Glutamatergic neuron (in vitro differentiated cells): ENCODE measurements around the gene DUS3L. TPM values are rescaled to one million over a fixed set of nuclear protein-coding genes. Genes with fewer than 3 reads are reported as not detected.

ENCODE experiments used
- DNase-seq: peaks from one replicate; pipeline ENCODE4 v3.0.0; 2022
- H3K27ac Mint-ChIP-seq: one replicate; pipeline ENCODE4 v1.8.0; 2020; ENCODE audit warnings: mild to moderate bottlenecking, mixed read lengths, inconsistent platforms; ENCODE audit not compliant: unreplicated experiment
- H3K27me3 Mint-ChIP-seq: one replicate; pipeline ENCODE4 v1.8.0; 2020; ENCODE audit warnings: mild to moderate bottlenecking, moderate library complexity, mixed read lengths, inconsistent platforms; ENCODE audit not compliant: unreplicated experiment
- H3K36me3 Mint-ChIP-seq: one replicate; pipeline ENCODE4 v1.8.0; 2020; ENCODE audit warnings: mild to moderate bottlenecking, mixed read lengths, inconsistent platforms; ENCODE audit not compliant: unreplicated experiment
- H3K4me1 Mint-ChIP-seq: one replicate; pipeline ENCODE4 v1.8.0; 2020; ENCODE audit warnings: mild to moderate bottlenecking, low read depth, mixed read lengths, inconsistent platforms; ENCODE audit not compliant: unreplicated experiment
- H3K4me3 Mint-ChIP-seq: one replicate; pipeline ENCODE4 v1.8.0; 2020; ENCODE audit warnings: mild to moderate bottlenecking, mixed read lengths, inconsistent platforms; ENCODE audit not compliant: unreplicated experiment
- H3K9me3 Mint-ChIP-seq: one replicate; pipeline ENCODE4 v1.8.0; 2020; ENCODE audit warnings: mild to moderate bottlenecking, moderate library complexity, mixed read lengths, inconsistent platforms; ENCODE audit not compliant: unreplicated experiment
- total RNA-seq: library from RNA; stranded (reverse); fragmentation: NEBNext Ultra II Directional; extraction: Animal tissue kit (Norgen Biotek cat#: 25700); gene quantifications from one replicate; pipeline ENCODE4 v1.2.1, GENCODE V29; 2021; ENCODE audit not compliant: unreplicated experiment
- TF ChIP-seq, protein P1 (sequence below): fragments of 200-600 bp; sonication (generic); IDR thresholded peaks from one replicate; pipeline ENCODE4 v1.5.0; 2021; ENCODE audit not compliant: partially characterized antibody, unreplicated experiment

Gene DUS3L
- total RNA-seq, 1 donor from 2014 or later: 22.4 TPM

DNA sequence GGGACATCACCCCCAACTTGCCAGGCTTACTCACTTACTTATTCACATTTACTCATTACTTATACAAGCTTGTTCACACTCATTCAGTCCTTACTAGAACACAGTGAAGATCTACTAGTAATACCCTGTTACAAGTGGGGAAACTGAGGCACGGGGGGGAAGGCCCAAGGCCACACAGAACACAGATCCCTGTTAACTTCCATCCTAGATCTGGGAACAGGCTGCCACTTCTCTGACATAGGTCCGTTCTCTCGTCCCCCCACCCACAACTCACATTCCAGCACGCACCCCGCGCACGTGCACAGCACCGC lies 12.4 kb upstream of the DUS3L start:
- DNase-seq: no peak
- Mint-ChIP-seq H3K9me3 (peaks cover 2% of the 10 kb centered on the region), H3K4me3 (peak overlapping the region; percentile 30), H3K27ac (no peak overlapping the region), H3K27me3 (peaks cover 20% of the 10 kb centered on the region), H3K4me1 (peaks cover 7% of the 10 kb centered on the region), H3K36me3 (no peaks in the 10 kb centered on the region)
- TF ChIP-seq, protein P1, sequence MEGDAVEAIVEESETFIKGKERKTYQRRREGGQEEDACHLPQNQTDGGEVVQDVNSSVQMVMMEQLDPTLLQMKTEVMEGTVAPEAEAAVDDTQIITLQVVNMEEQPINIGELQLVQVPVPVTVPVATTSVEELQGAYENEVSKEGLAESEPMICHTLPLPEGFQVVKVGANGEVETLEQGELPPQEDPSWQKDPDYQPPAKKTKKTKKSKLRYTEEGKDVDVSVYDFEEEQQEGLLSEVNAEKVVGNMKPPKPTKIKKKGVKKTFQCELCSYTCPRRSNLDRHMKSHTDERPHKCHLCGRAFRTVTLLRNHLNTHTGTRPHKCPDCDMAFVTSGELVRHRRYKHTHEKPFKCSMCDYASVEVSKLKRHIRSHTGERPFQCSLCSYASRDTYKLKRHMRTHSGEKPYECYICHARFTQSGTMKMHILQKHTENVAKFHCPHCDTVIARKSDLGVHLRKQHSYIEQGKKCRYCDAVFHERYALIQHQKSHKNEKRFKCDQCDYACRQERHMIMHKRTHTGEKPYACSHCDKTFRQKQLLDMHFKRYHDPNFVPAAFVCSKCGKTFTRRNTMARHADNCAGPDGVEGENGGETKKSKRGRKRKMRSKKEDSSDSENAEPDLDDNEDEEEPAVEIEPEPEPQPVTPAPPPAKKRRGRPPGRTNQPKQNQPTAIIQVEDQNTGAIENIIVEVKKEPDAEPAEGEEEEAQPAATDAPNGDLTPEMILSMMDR: no peak

DNA sequence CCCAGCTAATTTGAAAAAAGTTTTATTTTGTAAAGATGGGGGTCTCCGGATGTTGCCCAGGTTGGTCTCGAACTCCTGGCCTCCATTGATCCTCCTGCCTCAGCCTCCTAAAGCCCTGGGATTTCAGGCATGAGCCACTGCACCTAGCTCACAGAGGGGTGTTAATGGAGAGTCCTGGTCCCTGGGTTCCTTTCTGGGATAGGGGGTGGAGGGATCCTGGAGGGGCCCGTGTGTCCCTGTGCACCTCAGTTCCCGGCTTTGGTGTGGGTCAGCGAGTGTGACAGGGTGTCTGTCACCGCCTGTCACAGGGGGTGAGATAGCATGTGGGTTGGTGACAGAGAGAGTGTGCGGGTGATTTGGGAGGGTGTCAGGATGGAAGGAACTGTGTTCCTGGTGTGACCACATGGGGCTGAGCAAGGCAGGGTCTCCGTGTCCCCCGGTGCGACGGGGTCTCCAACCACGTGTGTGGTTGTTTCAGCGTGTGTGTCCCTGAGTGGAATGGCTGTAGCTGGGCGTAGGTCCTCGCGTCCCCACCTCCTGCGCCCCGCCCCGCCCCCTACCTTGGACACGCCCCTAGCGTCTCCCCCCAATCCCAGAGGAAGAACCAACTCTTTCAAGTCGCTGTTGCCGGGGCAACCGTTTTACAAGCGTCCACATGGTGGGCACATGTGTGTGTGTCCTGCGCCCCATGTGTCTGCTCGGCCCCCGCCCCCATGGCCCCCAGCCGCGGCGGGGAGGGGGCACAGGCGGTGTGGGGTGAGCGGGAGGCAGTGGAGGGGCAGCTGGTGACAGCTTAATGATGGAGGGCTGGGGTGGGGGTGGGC lies 11.0 kb upstream of the DUS3L start:
- Mint-ChIP-seq H3K27ac (no peak overlapping the region), H3K36me3 (no peaks in the 10 kb centered on the region), H3K9me3 (peaks cover 2% of the 10 kb centered on the region), H3K4me1 (peaks cover 7% of the 10 kb centered on the region), H3K4me3 (peak overlapping the region; percentile 49), H3K27me3 (peaks cover 19% of the 10 kb centered on the region)
- peak; percentile 74 for DNase-seq
- TF ChIP-seq, protein P1: no peak

DNA sequence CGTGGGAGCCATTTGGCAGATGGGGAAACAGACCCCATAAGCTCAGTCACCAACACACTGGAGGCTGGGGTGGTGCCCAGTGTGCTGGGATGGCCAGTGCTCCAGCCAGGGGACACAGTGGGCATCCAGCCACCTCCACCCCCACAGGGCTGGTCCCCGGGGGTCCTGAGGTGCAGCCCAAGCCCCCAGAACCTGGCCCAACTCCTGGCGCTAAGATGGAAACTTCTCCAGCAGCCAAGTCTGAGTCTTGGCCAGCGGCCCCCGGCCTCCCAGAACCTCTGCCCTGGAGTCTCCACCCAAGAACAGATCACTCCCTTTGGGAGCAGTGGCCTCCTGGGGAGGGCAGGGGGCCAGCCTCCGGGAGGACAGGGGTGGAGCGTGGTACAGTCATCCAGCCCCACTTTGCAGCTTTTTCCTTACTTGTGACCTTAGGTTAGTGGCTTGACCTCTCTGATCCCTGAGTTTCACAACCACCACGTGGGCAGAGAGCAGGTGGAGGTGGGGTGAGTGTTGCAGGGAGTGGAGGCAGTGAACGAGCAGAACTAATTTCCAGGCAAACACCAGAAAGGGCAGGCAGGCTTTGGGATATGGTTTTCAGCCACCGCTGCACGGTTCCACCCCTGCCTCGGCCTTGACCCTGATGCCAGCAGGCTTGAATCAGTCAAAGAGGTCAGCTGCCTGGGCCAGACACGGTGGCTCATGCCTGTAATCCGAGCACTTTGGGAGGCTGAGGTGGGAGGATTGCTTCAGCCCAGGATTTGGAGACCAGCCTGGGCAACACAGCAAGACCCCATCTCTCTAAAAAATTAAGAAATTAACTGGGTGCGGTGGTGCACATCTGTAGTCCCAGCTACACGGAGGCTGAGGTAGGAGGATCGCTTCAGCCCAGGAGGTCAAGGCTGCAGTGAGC lies 9.7 kb upstream of the DUS3L start:
- H3K9me3 Mint-ChIP-seq: peaks cover 2% of the 10 kb centered on the region
- H3K36me3 Mint-ChIP-seq: no peaks in the 10 kb centered on the region
- peaks cover 13% of the 10 kb centered on the region for H3K27me3 Mint-ChIP-seq
- no peak for DNase-seq
- H3K27ac Mint-ChIP-seq: no peak overlapping the region
- no peak overlapping the region for H3K4me3 Mint-ChIP-seq
- TF ChIP-seq, protein P1: no peak
- peaks cover 7% of the 10 kb centered on the region for H3K4me1 Mint-ChIP-seq

DNA sequence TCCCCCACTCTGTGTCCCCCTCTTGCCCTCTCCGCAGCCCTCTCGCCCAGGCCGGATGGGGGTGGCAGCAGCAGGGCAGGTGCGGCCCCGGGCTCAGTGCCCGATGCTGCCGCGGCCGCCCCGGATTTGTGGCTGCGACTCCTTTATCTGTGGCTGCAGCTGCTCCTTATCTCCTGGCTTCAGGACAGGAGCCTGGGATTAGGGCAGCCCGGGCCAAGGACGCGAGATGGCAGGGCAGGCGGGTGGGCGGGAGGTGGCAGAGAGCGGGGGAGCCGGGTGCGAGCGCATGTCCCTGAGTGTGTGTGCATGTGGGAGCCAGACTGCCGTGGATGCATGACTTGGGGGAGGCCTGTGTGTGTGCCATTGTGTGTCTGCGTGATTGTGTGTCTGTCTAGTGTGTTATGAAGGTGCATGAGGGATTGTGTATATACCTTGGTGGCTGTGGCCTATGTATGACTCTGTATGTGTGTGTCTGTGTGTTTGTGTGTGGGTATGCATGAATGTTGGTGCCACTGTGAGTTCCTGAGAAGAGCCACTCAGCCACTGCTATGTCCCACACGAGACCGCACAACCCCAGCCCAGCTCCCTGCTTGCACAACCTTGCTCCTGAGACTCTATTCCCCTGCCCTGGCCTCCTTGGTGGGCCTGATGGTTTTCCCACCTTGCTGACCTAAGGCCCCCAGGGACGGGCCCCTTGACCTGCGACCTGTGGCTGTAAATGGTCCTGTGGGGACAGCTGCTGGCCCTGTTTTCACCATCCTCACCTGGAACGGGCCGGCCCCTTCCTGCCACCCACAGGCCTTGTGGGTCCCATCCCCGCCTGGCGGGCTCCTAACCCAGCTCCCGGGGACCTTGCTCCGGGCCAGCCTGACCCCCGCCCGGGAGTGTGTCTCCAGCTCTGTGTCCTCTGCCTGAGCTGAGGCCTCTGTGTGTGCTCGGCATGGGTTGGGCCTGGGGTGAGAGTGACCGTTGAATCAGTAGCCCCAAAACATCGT lies 8.6 kb upstream of the DUS3L start:
- TF ChIP-seq, protein P1: no peak
- H3K9me3 Mint-ChIP-seq: peaks cover 2% of the 10 kb centered on the region
- no peaks in the 10 kb centered on the region for H3K36me3 Mint-ChIP-seq
- DNase-seq: no peak
- H3K27me3 Mint-ChIP-seq: peaks cover 11% of the 10 kb centered on the region
- H3K4me3 Mint-ChIP-seq: no peak overlapping the region
- peaks cover 7% of the 10 kb centered on the region for H3K4me1 Mint-ChIP-seq
- H3K27ac Mint-ChIP-seq: no peak overlapping the region
